IPS DF 4.7 (cell line): ENCODE results near the gene APRT.
"Not testable (repeated sequence)": the region's sequence is repeated elsewhere in the genome, so short reads cannot be mapped to it uniquely, and the experiment has no call there.

Source experiments
- DNase-seq: peaks from one replicate; pipeline ENCODE4 v3.0.0-alpha.2; 2013; ENCODE audit warnings: low spot score; ENCODE audit errors: extremely low read depth

The APRT gene

GRCh38 chr16:88788749-88789148 is 23.0 kb downstream of the APRT start:
- DNase-seq: not testable (repeated sequence)

GRCh38 chr16:88787579-88788314 is 24.0 kb downstream of the APRT start:
- DNase-seq: no peak

- DNase-seq: no peak
Measured at GRCh38 chr16:88785106-88785924, 26.4 kb downstream of the APRT start, which contains the start of gene PIEZO1. PIEZO1 (minus strand) TSS chr16:88785220; CDS start chr16:88784964, 256 bp downstream.

- DNase-seq: no peak
Measured at GRCh38 chr16:88784856-88785105, 26.9 kb downstream of the APRT start.

- DNase-seq: no peak
Measured at GRCh38 chr16:88784074-88784855, 27.5 kb downstream of the APRT start.

GRCh38 chr16:88783391-88784073 is 28.2 kb downstream of the APRT start:
- no peak for DNase-seq

GRCh38 chr16:88782454-88783390 is 29.0 kb downstream of the APRT start:
- no peak for DNase-seq

- DNase-seq: no peak
Measured at GRCh38 chr16:88781140-88782077, 30.3 kb downstream of the APRT start.

- DNase-seq: no peak
Measured at GRCh38 chr16:88780142-88781062, 31.3 kb downstream of the APRT start.

- no peak for DNase-seq
Measured at GRCh38 chr16:88779406-88780141, 32.2 kb downstream of the APRT start.

- no peak for DNase-seq
Measured at GRCh38 chr16:88778541-88779065, 33.1 kb downstream of the APRT start.

GRCh38 chr16:88778271-88778525 is 33.5 kb downstream of the APRT start:
- DNase-seq: no peak

- no peak for DNase-seq
Measured at GRCh38 chr16:88777471-88778270, 34.1 kb downstream of the APRT start.

- DNase-seq: no peak
Measured at GRCh38 chr16:88775825-88776224, 35.9 kb downstream of the APRT start.

- no peak for DNase-seq
Measured at GRCh38 chr16:88774544-88775393, 37.0 kb downstream of the APRT start.

- DNase-seq: no peak
Measured at GRCh38 chr16:88773812-88774291, 37.9 kb downstream of the APRT start.
